Cardiac muscle cell (in vitro differentiated cells and primary cell): ENCODE results near the gene SYT1. TPM values are rescaled to one million over a fixed set of nuclear protein-coding genes. Genes with fewer than 3 reads are reported as not detected.

Source experiments
- DNase-seq, 2 donors: peaks; one replicate each; pipeline versions ENCODE4 v3.0.0 to v3.0.0-alpha.2; 2010 to 2017; ENCODE audit warnings: low read depth in 1 of 2, low spot score in 1 of 2
- H3K27ac ChIP-seq: fragments of 200-600 bp; sonication (generic); 2 replicates; pipeline ENCODE4 v1.5.1; 2016
- H3K27me3 ChIP-seq: fragments of 200-600 bp; sonication (generic); 2 replicates; pipeline ENCODE4 v1.6.0; 2016; ENCODE audit warnings: control low read depth
- H3K36me3 ChIP-seq: fragments of 200-600 bp; sonication (generic); 2 replicates; pipeline ENCODE4 v1.5.1; 2016; ENCODE audit warnings: control low read depth
- H3K4me1 ChIP-seq: fragments of 200-600 bp; sonication (generic); 2 replicates; pipeline ENCODE4 v1.8.1; 2017; ENCODE audit warnings: low read depth, mild to moderate bottlenecking, mixed run types
- H3K4me3 ChIP-seq: fragments of 200-600 bp; sonication (generic); 2 replicates; pipeline ENCODE4 v1.5.1; 2016; ENCODE audit warnings: mild to moderate bottlenecking
- H3K9me3 ChIP-seq: fragments of 200-600 bp; sonication (generic); 2 replicates; pipeline ENCODE4 v1.5.1; 2017; ENCODE audit warnings: low read depth, mild to moderate bottlenecking, control low read depth
- CTCF ChIP-seq: IDR thresholded peaks from 2 replicates; pipeline ENCODE4 v1.5.1; 2012; ENCODE audit warnings: low read depth, mild to moderate bottlenecking, low read length
- polyA plus RNA-seq: library from polyadenylated mRNA; unstranded; fragments of >200 nt; fragmentation: Nextera tagmentation; extraction: Ambion mirVana; gene quantifications from 2 replicates; pipeline ENCODE4 v1.2.1, GENCODE V29; 2016
- total RNA-seq: library from RNA; depleted of rRNA; stranded (reverse); fragments of >200 nt; gene quantifications from 2 replicates; pipeline ENCODE4 v1.2.3, GENCODE V29; 2016

Gene SYT1
- total and polyA plus RNA-seq, 2 experiments from 2014 or later: 0.50 to 0.66 TPM

GRCh38 chr12:79356216-79356615 is 491.6 kb downstream of the SYT1 start:
- no peaks in the 10 kb centered on the region for H3K27me3 ChIP-seq
- H3K4me3 ChIP-seq: no peak overlapping the region
- H3K27ac ChIP-seq: no peak overlapping the region
- no peaks in the 10 kb centered on the region for H3K36me3 ChIP-seq
- no peak for TF ChIP-seq CTCF
- H3K4me1 ChIP-seq: peaks cover 4% of the 10 kb centered on the region
- no peaks in the 10 kb centered on the region for H3K9me3 ChIP-seq
- no peak for DNase-seq

- no peak for DNase-seq
- Histone ChIP-seq H3K4me3 (no peak overlapping the region), H3K36me3 (no peaks in the 10 kb centered on the region), H3K27me3 (no peaks in the 10 kb centered on the region), H3K27ac (no peak overlapping the region), H3K4me1 (peaks cover 4% of the 10 kb centered on the region), H3K9me3 (no peaks in the 10 kb centered on the region)
- no peak for TF ChIP-seq CTCF
Measured at GRCh38 chr12:79357048-79357447, 492.5 kb downstream of the SYT1 start.

GRCh38 chr12:79358716-79359300 is 494.2 kb downstream of the SYT1 start:
- DNase-seq: no peak
- no peaks in the 10 kb centered on the region for H3K36me3 ChIP-seq
- TF ChIP-seq CTCF: no peak
- H3K4me1 ChIP-seq: peaks cover 4% of the 10 kb centered on the region
- no peaks in the 10 kb centered on the region for H3K27me3 ChIP-seq
- H3K4me3 ChIP-seq: no peak overlapping the region
- no peak overlapping the region for H3K27ac ChIP-seq
- no peaks in the 10 kb centered on the region for H3K9me3 ChIP-seq

- no peak for TF ChIP-seq CTCF
- Histone ChIP-seq H3K4me1 (peaks cover 4% of the 10 kb centered on the region), H3K4me3 (no peak overlapping the region), H3K27ac (no peak overlapping the region), H3K9me3 (no peaks in the 10 kb centered on the region), H3K27me3 (no peaks in the 10 kb centered on the region), H3K36me3 (no peaks in the 10 kb centered on the region)
- DNase-seq: peak in 1 of 2 donors; percentile 50
Measured at GRCh38 chr12:79360286-79360685, 495.7 kb downstream of the SYT1 start.

GRCh38 chr12:79360936-79361335 is 496.4 kb downstream of the SYT1 start:
- H3K36me3 ChIP-seq: no peaks in the 10 kb centered on the region
- H3K27me3 ChIP-seq: no peaks in the 10 kb centered on the region
- no peak for DNase-seq
- peaks cover 4% of the 10 kb centered on the region for H3K4me1 ChIP-seq
- no peak overlapping the region for H3K27ac ChIP-seq
- H3K9me3 ChIP-seq: no peaks in the 10 kb centered on the region
- no peak for TF ChIP-seq CTCF
- H3K4me3 ChIP-seq: no peak overlapping the region
